ENCODE results near the gene PRDX3.

DNA sequence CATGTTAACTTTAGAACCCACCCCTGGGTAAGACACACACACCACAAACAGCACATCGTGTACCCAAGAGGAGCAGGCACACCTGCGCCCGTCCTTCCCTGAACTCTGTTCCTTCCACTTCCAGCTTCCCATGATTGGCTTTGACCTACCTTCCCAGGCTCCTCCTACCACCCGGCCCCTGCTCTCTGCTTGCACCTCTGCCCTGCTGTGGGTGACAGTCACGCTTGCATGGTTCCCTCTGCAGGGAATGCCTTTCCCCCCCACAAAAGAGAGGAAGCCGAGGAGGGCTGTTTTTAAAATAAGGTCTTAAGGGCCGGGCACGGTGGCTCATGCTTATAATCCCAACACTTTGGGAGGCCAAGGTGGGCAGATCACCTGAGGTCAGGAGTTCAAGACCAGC, 29.5 kb downstream of the PRDX3 start:
- no peak for TF ChIP-seq POLR2A (IDR thresholded peaks at IDR 0.05)
- TF ChIP-seq POLR2AphosphoS5 (IDR thresholded peaks at IDR 0.05): no peak
